AG10803 (cell line): ENCODE data around the gene C16orf90.

ENCODE experiments used
- DNase-seq: peaks from one replicate; pipeline ENCODE4 v3.0.0; 2010; ENCODE audit warnings: low read depth
- H3K4me3 ChIP-seq: 2 replicates; pipeline ENCODE4 v1.5.1; 2011; ENCODE audit warnings: mild to moderate bottlenecking, low read length, control low read depth
- CTCF ChIP-seq: conservative IDR thresholded peaks from 2 replicates; pipeline ENCODE4 v1.5.1; 2011; ENCODE audit warnings: mild to moderate bottlenecking, low read length, control low read depth, inconsistent platforms

The C16orf90 gene

GRCh38 chr16:3495176-3495575 is at the start of gene C16orf90:
Gene C16orf90, minus strand, starts transcription at chr16:3495489. Its CDS starts 68 bp downstream, at chr16:3495421.
- DNase-seq = no peak
- H3K4me3 ChIP-seq = no peak within 1 kb of the TSS
- TF ChIP-seq CTCF = no peak

- TF ChIP-seq CTCF = no peak
- H3K4me3 ChIP-seq = no peak overlapping the region
- peak; percentile 42 for DNase-seq
These were observed 47.5 kb upstream of the C16orf90 start for GRCh38 chr16:3542601-3543373.

GRCh38 chr16:3541527-3542155 is 46.4 kb upstream of the C16orf90 start:
- no peak for DNase-seq
- TF ChIP-seq CTCF = no peak
- H3K4me3 ChIP-seq = no peak overlapping the region

- TF ChIP-seq CTCF = no peak
- no peak for DNase-seq
- no peak overlapping the region for H3K4me3 ChIP-seq
These were observed 42.9 kb upstream of the C16orf90 start for GRCh38 chr16:3538222-3538621.

GRCh38 chr16:3536851-3537250 is 41.6 kb upstream of the C16orf90 start:
- peak; percentile 58 for DNase-seq
- no peak for TF ChIP-seq CTCF
- H3K4me3 ChIP-seq = 0 out of 2 replicates have a peak overlapping the region, but pooled peaks have one; percentile 10

- H3K4me3 ChIP-seq = no peak overlapping the region
- no peak for TF ChIP-seq CTCF
- peak; percentile 82 for DNase-seq
These were observed 41.0 kb upstream of the C16orf90 start for GRCh38 chr16:3536271-3536731.

- TF ChIP-seq CTCF = no peak
- DNase-seq = no peak
- H3K4me3 ChIP-seq = no peak overlapping the region
These were observed 38.8 kb upstream of the C16orf90 start for GRCh38 chr16:3534126-3534525.
